Type B pancreatic cell (in vitro differentiated cells): ENCODE data around the gene PRM3. TPM values are rescaled to one million over a fixed set of nuclear protein-coding genes. Genes with fewer than 3 reads are reported as not detected.

Source experiments
- DNase-seq: peaks from one replicate; pipeline ENCODE4 v3.0.0; 2021; ENCODE audit warnings: mixed read lengths; ENCODE audit not compliant: unreplicated experiment; ENCODE audit errors: extremely low spot score
- H3K27ac Mint-ChIP-seq: 2 replicates; pipeline ENCODE4 v1.8.0; 2021; ENCODE audit warnings: mild to moderate bottlenecking, mixed read lengths
- H3K27me3 Mint-ChIP-seq: 2 replicates; pipeline ENCODE4 v1.8.0; 2021; ENCODE audit warnings: mixed read lengths
- H3K36me3 Mint-ChIP-seq: 2 replicates; pipeline ENCODE4 v1.8.0; 2021; ENCODE audit warnings: mixed read lengths
- H3K4me1 Mint-ChIP-seq: one replicate; pipeline ENCODE4 v1.8.0; 2021; ENCODE audit warnings: mixed read lengths; ENCODE audit not compliant: unreplicated experiment
- H3K4me3 Mint-ChIP-seq: 2 replicates; pipeline ENCODE4 v1.8.0; 2021; ENCODE audit warnings: mild to moderate bottlenecking, mixed read lengths
- H3K9me3 Mint-ChIP-seq: 2 replicates; pipeline ENCODE4 v1.8.0; 2021; ENCODE audit warnings: mixed read lengths
- CTCF ChIP-seq: fragments of 200-600 bp; sonication (generic); conservative IDR thresholded peaks from 2 replicates; pipeline ENCODE4 v1.5.0; 2021; ENCODE audit warnings: antibody characterized with exemption, mild to moderate bottlenecking
- total RNA-seq: library from RNA; stranded (reverse); gene quantifications from 2 replicates; pipeline ENCODE4 v1.2.1, GENCODE V29; 2021; ENCODE audit warnings: low replicate concordance

Gene PRM3
- total RNA-seq, 1 donor from 2014 or later = not detected

GRCh38 chr16:11280616-11281522 is 7.4 kb upstream of the PRM3 start, which contains the start of gene PRM1:
Gene PRM1, minus strand, starts transcription at chr16:11281330. Its CDS starts 92 bp downstream, at chr16:11281238.
- Mint-ChIP-seq H3K9me3 (no peaks in the 10 kb centered on the region), H3K27me3 (no peaks in the 10 kb centered on the region), H3K27ac (peak within 1 kb of the TSS; percentile 15), H3K4me3 (no peak within 1 kb of the TSS), H3K4me1 (peaks cover 8% of the 10 kb centered on the region), H3K36me3 (no peaks in the 10 kb centered on the region)
- no peak for TF ChIP-seq CTCF
- DNase-seq = no peak

GRCh38 chr16:11278681-11279628 is 5.5 kb upstream of the PRM3 start:
- peaks cover 2% of the 10 kb centered on the region for H3K4me1 Mint-ChIP-seq
- H3K36me3 Mint-ChIP-seq = no peaks in the 10 kb centered on the region
- no peaks in the 10 kb centered on the region for H3K9me3 Mint-ChIP-seq
- no peak for DNase-seq
- H3K27me3 Mint-ChIP-seq = no peaks in the 10 kb centered on the region
- no peak overlapping the region for H3K27ac Mint-ChIP-seq
- H3K4me3 Mint-ChIP-seq = no peak overlapping the region
- no peak for TF ChIP-seq CTCF

DNA sequence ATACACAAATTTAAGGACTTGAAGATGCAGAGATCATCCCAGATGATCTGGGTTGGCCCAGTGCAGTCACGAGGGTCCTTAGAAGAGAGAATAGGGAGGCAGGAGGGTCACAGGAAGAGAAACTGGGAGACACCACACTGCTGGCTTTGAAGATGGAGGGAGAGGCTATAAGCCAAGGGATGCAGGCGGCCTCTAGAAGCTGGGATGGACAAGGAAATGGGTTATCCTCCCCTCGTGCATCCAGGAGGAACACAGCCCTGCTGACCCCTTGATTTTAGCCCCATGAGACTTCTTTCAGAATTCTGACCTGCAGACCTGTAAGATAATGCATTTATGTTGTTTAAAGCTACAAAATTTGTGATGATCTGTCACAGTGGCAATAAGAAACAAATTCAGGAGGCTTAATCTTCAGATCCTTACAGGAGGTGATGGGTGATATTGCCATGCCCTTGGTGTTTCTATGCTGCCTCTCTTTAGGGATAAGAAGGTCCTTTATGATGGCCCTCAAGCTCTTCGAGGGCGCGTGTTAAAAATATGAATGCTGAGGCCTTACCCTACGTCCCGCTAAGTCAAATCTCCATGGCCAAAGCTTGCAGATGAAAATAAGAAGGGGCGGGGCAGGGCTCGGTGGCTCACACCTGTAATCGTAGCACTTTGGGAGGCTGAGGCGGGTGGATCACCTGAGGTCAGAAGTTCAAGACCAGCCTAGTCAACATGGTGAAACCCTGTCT is 4.3 kb upstream of the PRM3 start:
- H3K27ac Mint-ChIP-seq = no peak overlapping the region
- H3K9me3 Mint-ChIP-seq = no peaks in the 10 kb centered on the region
- H3K27me3 Mint-ChIP-seq = no peaks in the 10 kb centered on the region
- no peaks in the 10 kb centered on the region for H3K36me3 Mint-ChIP-seq
- TF ChIP-seq CTCF = no peak
- H3K4me1 Mint-ChIP-seq = peaks cover 11% of the 10 kb centered on the region
- no peak overlapping the region for H3K4me3 Mint-ChIP-seq
- DNase-seq = no peak

DNA sequence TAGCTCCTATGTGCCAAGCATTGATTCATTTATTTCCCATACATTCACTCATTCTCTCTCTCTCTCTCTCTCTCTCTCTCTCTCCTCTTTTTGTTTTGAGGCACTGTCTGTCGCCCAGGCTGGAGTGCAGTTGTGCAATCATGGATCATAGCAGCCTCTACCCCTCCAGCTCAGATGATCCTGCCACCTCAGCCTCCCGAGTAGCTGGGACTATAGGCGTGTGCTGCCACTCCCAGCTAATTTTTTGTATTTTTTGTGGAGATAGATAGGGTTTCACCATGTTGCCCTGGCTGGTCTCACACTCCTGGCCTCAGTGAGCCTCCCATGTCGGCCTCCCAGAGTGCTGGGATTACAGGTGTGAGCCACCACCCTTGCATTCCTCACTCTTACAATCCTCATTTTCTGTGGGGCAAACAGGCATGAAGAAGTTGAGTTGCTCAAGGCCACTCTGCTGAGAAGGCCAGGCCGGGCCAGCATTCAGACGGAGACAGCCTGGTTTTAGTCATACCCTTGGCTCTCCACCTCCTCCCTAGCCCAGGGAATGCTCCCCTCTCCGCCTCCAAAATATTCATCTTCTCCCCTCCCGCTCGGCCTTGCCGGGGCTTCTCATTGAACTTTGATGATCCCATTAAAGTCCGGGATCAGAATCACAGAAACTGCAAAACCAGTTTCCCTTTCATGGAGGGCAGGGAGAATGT is 3.6 kb upstream of the PRM3 start:
- no peak overlapping the region for H3K27ac Mint-ChIP-seq
- no peak for TF ChIP-seq CTCF
- no peaks in the 10 kb centered on the region for H3K27me3 Mint-ChIP-seq
- DNase-seq = no peak
- H3K9me3 Mint-ChIP-seq = no peaks in the 10 kb centered on the region
- H3K36me3 Mint-ChIP-seq = no peaks in the 10 kb centered on the region
- no peak overlapping the region for H3K4me3 Mint-ChIP-seq
- H3K4me1 Mint-ChIP-seq = peaks cover 11% of the 10 kb centered on the region
